ENCODE data around the gene LCN12.

Gene LCN12

GRCh38 chr9:136945333-136946227 is 6.5 kb upstream of the LCN12 start:
- no peak for DNase-seq

GRCh38 chr9:136946228-136947027 is 5.6 kb upstream of the LCN12 start:
- no peak for DNase-seq

- no peak for DNase-seq
Measured at GRCh38 chr9:136947028-136947891, 4.8 kb upstream of the LCN12 start.

- no peak for DNase-seq
Measured at GRCh38 chr9:136947955-136948510, 4.0 kb upstream of the LCN12 start.

GRCh38 chr9:136949239-136949816 is 2.7 kb upstream of the LCN12 start:
- no peak for DNase-seq

- DNase-seq: peak; percentile 97
Measured at GRCh38 chr9:136949817-136950655, 2.0 kb upstream of the LCN12 start.

- no peak for DNase-seq
Measured at GRCh38 chr9:136950656-136951276, 1.3 kb upstream of the LCN12 start.

GRCh38 chr9:136952321-136952850 is 313 bp downstream of the LCN12 start:
- DNase-seq: no peak

GRCh38 chr9:136952876-136953770 is 1.1 kb downstream of the LCN12 start:
- DNase-seq: no peak

- no peak for DNase-seq
Measured at GRCh38 chr9:136953771-136954269, 1.7 kb downstream of the LCN12 start.

GRCh38 chr9:136954270-136955083 is 2.4 kb downstream of the LCN12 start:
- DNase-seq: no peak

- DNase-seq: no peak
Measured at GRCh38 chr9:136955202-136955942, 3.3 kb downstream of the LCN12 start.

GRCh38 chr9:136955943-136956335 is 3.9 kb downstream of the LCN12 start:
- DNase-seq: no peak

GRCh38 chr9:136956604-136957003 is 4.5 kb downstream of the LCN12 start:
- no peak for DNase-seq

- DNase-seq: no peak
Measured at GRCh38 chr9:136957461-136957860, 5.4 kb downstream of the LCN12 start.

- DNase-seq: no peak
Measured at GRCh38 chr9:136957901-136958300, 5.8 kb downstream of the LCN12 start.

- no peak for DNase-seq
Measured at GRCh38 chr9:136958473-136958872, 6.4 kb downstream of the LCN12 start.

Measured in stimulated activated CD4-positive, alpha-beta T cell treated with anti-CD3 and anti-CD28 coated beads, Interleukin-4, amount 100 ng/mL, for 24 hours (primary cell).